HG02623 (cell line): ENCODE data around the gene NMNAT1.
"Not testable (repeated sequence)": the region's sequence is repeated elsewhere in the genome, so short reads cannot be mapped to it uniquely, and the experiment has no call there.

ENCODE experiments used
- ATAC-seq: cut with Tn5 transposase; IDR thresholded peaks from one replicate; pipeline ENCODE4 v1.9.1; 2021; ENCODE audit warnings: moderate library complexity; ENCODE audit not compliant: unreplicated experiment

The NMNAT1 gene

DNA sequence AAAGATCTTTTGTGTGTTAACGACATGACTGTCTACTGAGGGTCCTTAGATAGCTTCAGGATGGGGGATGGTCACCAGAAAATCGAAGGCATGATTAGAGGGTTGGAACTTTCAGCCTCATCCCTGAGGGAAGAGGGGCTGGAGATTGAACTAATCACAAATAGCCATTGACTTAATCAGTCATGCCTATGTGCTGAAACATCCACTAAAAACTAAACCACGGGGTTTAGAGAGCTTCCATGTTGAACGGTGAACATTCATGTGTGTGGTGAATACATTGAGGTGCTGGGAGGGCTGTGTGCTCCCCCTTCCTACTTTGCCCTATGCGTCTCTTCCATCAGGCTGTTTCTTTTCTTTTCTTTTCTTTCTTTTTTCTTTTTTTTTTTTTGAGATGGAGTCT is 70.7 kb downstream of the NMNAT1 start:
- no peak for ATAC-seq

DNA sequence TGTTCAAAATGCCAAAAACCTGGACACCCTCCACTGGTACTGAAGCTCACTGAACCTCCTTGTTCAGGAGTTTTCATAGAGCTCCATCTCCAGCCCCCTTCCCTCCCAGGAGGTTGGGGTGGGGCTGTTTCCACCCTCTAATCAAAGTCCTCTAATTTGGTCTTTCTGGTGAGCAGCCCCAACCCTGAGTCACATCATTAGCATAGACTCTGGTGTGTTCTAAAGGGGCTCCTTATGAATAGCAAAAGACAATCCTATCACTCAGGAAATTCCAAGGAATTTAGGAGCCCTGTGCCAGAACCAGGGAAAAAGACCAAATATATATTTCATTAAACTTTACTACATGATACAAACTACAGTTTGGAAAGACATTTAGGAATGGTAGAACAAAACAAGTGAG is 76.3 kb downstream of the NMNAT1 start:
- ATAC-seq, result no peak

GRCh38 chr1:10020086-10020485 is 76.8 kb downstream of the NMNAT1 start:
- ATAC-seq, result no peak

GRCh38 chr1:10020678-10021077 is 77.4 kb downstream of the NMNAT1 start:
- ATAC-seq, result not testable (repeated sequence)

- ATAC-seq, result not testable (repeated sequence)
These were observed 78.7 kb downstream of the NMNAT1 start for GRCh38 chr1:10021992-10022391.

DNA sequence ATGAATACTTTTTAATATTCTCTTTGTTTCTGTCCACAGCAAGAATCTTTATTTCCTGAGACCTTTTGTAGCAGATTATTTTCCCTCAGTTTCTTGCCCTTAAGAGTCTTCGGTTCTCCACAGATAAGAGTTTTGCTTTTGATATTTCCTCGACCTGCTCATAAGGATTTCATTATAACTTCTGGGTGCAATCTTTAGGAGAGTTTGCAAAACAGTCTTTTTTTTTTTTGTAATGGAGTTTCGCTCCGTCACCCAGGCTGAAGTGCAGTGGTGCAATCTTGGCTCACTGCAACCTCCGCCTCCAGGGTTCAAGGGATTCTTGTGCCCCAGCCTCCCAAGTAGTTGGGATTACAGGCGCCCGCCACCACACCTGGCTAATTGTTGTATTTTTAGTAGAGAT is 79.4 kb downstream of the NMNAT1 start:
- no peak for ATAC-seq

- ATAC-seq, result no peak
These were observed 82.1 kb downstream of the NMNAT1 start for GRCh38 chr1:10025354-10025753.

GRCh38 chr1:10027027-10027426 is 83.8 kb downstream of the NMNAT1 start:
- ATAC-seq, result no peak

GRCh38 chr1:10028956-10029500 is 85.8 kb downstream of the NMNAT1 start:
- ATAC-seq, result not testable (repeated sequence)

DNA sequence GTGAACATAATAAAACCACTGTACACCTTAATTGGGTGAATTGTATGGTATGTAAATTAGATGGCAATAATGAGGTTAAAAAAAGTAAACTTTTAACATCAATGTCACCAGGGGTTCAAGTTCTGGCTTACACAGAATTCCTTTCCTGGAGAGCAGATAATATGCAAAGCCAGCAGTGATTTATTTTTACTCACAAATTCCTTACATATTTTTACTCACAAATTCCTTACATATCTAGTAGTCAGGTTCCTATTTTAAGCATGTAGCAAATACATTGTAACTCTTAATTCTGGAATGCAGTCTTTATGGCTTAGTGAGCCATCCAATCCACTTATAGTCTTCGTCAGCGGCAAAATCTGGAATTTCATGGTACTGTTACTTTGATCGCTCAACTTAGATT is 88.2 kb downstream of the NMNAT1 start:
- no peak for ATAC-seq

- peak; percentile 96 for ATAC-seq
These were observed 89.5 kb downstream of the NMNAT1 start, which contains the start of gene UBE4B for GRCh38 chr1:10032590-10033358. TSS of gene UBE4B (plus strand) at chr1:10032958. CDS start at chr1:10033671, 713 bp downstream.

DNA sequence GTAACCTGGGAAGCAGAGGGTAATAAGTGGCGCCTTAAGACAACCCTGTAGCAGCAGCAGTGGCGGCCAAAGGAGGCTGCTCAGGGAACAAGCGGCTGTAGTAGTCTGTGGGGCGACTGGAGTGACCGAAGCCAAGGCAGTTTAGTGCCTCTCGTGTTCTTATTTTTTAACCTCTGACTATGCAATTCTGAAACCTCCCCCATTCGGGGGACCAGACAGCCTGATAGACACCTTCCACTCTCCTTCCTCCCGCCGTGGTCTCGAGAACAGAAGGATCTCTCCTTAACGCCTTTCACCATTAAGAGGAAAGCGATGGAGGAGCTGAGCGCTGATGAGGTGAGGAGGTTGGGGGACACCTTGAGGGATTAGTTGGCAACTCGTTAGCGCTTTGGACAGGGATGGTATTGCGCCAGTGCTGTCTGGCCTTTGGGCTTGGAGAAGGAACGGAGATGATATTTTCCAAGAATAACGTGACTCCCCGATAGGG is 90.1 kb downstream of the NMNAT1 start:
- ATAC-seq, result peak; percentile 12
